ENCODE results near the gene SLFNL1.
A peak's percentile ranks its signal among the peaks of the same experiment; 100 is the strongest.

Gene SLFNL1

GRCh38 chr1:41020109-41020576 lies 1.4 kb downstream of the SLFNL1 start:
- DNase-seq (ENCODE audit: low spot score) = no peak

GRCh38 chr1:41019353-41019745 lies 2.2 kb downstream of the SLFNL1 start:
- no peak for DNase-seq (ENCODE audit: low spot score)

- DNase-seq (ENCODE audit: low spot score) = no peak
Observed at GRCh38 chr1:41018018-41018410, 3.5 kb downstream of the SLFNL1 start.

- DNase-seq (ENCODE audit: low spot score) = no peak
Observed at GRCh38 chr1:41017141-41018017, 4.1 kb downstream of the SLFNL1 start.

- DNase-seq (ENCODE audit: low spot score) = no peak
Observed at GRCh38 chr1:41015897-41016470, 5.5 kb downstream of the SLFNL1 start.

DNA sequence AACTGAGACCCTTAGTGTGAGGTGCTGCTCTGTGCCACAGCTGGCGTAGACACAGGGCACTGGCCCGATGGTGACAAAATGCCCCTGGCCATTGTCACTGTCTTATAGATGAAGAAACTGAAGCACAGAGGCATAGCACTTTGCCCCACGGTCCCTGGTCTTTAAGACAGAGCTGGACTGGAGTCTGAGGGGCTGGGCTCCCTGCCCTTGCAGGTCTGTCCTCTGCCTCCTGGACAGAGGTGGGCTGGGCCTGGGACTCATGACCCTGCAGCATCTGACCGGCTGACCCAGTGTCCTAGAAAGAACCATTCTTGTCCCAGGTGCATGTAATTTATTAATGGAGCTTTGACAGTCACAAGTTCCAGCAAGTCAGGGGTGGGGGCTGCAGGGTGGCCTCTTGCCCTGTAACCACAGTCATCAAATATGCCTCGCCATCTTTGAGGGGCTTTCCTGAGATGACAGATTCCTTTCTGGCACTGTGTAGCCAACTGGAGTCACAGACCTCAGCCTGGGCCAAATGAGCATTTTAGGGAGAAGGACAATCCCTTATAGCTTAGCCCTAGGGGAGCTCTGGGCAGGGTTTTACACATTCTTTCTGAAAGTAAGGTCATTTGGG lies 6.1 kb downstream of the SLFNL1 start:
- no peak for DNase-seq (ENCODE audit: low spot score)

DNA sequence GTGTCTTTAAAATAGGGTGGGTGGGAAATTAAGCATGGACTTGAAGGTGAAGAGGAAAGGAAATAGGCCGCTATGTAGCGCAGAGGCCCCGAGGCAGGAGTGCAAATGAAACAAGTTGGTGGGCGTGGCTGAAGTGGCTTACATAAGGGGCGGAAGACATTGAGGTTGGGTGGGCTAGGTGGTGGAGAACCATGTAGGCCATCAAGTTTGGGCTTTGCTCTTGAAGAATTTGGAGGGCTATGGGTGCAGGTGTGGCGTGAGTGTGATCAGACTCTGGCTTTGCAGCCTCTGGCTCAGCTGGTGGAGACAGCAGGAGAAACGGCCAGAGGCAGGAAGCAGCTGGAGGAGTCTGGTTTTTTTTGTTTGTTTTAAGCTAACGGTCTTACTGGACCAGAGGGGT lies 6.7 kb downstream of the SLFNL1 start:
- no peak for DNase-seq (ENCODE audit: low spot score)

DNA sequence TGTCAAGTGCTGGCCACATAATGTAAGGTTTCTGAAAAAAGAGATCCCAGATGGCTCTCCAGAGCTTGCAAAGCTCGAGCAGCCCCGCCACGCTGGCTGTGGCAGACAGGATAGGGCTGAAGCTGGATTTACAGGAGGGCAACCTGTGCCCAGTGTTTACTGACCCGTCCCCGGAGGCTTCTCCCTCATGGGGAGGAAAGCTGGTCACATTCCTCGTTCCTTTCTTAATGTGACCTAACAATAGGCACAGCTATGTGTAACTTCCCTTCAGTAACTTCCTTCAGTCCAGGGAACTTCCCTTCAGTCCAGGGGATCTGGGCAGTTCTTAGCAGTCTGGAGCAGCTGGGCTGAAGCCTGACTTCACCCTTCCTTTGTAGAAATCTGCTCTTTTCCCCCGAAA lies 7.7 kb downstream of the SLFNL1 start:
- DNase-seq (ENCODE audit: low spot score) = no peak

- DNase-seq (ENCODE audit: low spot score) = no peak
Observed at GRCh38 chr1:41013024-41013423, 8.5 kb downstream of the SLFNL1 start.

DNA sequence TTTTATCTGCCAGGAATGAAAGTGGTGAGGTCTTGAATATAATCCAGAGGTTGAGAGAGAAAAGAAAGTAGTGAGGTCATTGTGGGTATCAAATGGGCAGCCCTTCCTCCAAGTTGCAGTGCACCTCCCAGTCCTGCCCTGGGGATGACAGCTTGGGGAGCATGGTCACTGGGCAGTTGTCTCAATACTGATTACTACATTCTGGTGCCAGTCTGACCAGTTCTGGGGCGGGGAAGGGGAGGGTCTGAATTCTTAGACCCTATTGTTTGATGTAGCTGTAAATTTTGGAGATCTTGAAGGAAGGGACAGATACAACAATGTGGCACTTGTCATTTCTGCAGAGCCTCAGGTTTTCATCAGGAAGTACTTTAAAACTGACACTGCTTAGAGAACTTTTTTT lies 11.2 kb downstream of the SLFNL1 start:
- DNase-seq (ENCODE audit: low spot score) = no peak

- no peak for DNase-seq (ENCODE audit: low spot score)
Observed at GRCh38 chr1:41009466-41009865, 12.1 kb downstream of the SLFNL1 start.

GRCh38 chr1:41006942-41007865 lies 14.3 kb downstream of the SLFNL1 start:
- peak; percentile 52 for DNase-seq (ENCODE audit: low spot score)

GRCh38 chr1:41005876-41006275 lies 15.6 kb downstream of the SLFNL1 start:
- no peak for DNase-seq (ENCODE audit: low spot score)

DNA sequence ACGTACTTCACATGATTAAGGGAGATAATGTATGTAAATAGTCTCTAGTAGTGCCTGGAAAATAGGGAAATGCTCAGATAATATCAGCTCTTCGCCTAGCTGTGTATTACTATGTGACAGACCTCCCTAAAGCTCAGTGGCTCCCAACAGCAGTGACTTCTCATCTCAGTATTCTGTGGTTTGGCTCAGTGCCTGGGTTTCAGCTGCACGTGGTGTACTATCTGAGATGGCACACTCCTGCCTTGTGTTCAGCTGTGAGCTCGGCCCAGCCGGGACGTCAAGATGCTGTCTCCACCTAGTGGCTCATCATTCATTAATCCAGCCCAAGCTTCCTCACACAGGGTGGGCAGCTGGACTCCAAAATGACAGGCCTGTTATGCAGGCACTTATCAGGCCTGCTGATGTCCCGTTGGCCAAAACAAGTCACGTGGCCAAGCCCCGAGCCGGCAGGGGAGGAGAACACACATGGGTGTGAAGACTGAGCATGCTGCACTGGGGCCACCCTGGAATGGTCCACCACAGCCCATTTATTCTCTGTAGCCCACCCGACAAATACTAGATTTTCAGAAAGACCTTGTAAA lies 17.8 kb downstream of the SLFNL1 start:
- peak; percentile 96 for DNase-seq (ENCODE audit: low spot score)

DNA sequence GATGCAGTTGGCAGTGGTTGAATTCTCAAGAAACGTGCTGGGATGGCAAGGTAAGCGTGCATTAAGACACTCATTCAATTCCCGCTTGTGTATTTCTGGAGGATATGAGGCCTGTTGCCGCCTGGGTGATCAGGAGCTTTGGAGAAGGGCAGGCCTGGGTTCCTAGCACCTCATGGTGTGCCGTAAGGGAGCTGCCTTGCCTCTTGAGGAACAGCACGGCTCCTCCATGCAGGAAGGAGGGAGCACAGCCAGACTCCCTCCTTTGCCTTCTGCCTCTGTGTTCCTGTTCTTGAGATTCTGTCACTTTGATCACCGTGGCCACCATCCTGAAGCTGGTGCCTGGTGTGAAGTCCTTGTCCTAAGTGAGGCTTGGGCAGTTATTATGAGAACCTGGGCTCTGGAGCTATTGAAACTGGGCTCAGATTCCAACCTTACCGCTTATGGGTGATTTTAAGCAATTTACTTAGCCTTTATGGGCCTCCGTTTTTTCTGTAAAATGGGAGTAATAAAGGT lies 18.3 kb downstream of the SLFNL1 start:
- DNase-seq (ENCODE audit: low spot score) = no peak

DNA sequence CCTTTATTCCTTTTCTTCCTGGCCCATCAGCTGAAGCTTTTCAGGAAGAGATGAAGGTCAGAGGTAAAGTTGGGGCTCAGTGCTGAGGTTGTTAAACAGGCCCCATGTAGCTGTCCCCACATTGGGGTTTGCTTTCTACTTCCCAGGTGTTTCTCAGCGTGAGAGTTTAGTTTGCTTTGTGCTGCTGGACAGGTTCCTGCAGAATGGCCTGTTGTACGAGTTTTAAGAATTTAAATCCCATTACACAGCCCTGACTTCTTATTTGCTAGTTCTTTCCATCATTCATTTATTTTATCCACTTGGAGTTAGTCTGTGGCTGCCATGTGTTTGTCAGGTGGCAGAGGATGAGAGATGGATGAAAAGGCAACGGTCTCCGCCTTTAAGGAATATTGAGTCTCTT lies 22.9 kb downstream of the SLFNL1 start:
- DNase-seq (ENCODE audit: low spot score) = no peak

- no peak for DNase-seq (ENCODE audit: low spot score)
Observed at GRCh38 chr1:40997096-40997495, 24.4 kb downstream of the SLFNL1 start.

GRCh38 chr1:40989066-40989465 lies 32.5 kb downstream of the SLFNL1 start:
- no peak for DNase-seq (ENCODE audit: low spot score)

- no peak for DNase-seq (ENCODE audit: low spot score)
Observed at GRCh38 chr1:40988280-40988679, 33.2 kb downstream of the SLFNL1 start.

DNA sequence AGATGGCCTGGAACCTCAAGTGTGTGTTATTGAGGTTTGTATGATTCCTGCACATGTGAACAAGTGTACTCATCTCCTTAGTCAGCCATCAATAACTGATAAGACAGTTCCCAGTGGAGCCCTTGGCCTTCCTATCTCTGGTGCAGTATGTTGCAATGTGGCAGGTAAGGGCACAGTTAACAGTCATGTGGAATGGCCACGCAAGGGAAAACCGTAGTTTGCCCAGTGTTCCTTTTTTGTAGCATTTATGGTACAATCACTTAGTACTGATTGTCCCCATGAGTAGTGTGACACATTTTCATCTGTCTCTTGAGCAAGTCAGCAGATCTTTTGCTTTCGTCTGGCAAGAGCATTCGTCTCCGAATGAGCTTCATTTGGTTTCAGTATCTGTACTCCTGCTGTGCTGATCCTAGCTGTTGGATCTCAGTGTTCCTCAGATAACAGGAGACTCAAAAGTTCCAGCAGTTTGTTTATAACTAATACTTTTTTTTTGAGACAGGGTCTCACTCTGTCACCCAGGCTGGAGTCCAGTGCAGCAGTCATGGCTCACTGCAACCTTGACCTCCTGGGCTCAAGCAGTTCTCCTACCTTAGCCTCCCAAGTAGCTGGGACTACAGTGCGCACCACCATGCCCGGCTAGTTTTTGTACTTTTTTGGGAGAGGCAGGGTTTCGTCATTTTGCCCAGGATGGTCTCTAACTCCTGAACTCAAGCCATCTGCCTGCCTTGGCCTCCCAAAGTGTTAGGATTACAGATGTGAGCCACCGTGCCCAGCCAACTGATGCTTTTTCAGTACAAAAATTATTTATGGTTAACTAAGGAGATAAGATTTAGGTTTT lies 33.9 kb downstream of the SLFNL1 start:
- no peak for DNase-seq (ENCODE audit: low spot score)

DNA sequence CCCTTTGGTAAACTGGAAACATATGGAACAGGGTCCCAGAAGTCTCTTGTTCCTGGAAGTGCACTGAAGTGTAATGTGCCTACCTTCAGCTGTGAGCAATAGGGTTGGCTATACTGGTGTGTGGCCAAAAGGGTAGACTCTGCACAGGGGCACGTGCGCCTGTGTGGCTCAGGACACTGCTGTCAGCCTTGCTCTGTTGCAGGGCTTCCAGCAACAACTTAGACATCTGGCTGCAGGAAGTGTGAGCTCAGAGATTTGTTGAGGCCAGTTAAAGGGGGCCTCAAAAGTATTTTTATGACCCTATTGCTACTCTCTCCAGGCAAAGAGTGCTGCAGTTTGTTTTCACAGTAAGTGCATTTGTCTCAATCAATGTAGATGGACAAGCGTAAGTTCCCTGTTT lies 34.6 kb downstream of the SLFNL1 start:
- no peak for DNase-seq (ENCODE audit: low spot score)
